Stimulated activated CD8-positive, alpha-beta memory T cell treated with anti-CD3 and anti-CD28 coated beads, Interleukin-7, amount 100 ng/mL, for 24 hours (primary cell): ENCODE results near the gene BOLA3.
"Not testable (repeated sequence)": the region's sequence is repeated elsewhere in the genome, so short reads cannot be mapped to it uniquely, and the experiment has no call there.

Experiments used
- DNase-seq: peaks from one replicate; pipeline ENCODE4 v3.0.0-alpha.2; 2020; ENCODE audit warnings: low read depth

The BOLA3 gene

DNA sequence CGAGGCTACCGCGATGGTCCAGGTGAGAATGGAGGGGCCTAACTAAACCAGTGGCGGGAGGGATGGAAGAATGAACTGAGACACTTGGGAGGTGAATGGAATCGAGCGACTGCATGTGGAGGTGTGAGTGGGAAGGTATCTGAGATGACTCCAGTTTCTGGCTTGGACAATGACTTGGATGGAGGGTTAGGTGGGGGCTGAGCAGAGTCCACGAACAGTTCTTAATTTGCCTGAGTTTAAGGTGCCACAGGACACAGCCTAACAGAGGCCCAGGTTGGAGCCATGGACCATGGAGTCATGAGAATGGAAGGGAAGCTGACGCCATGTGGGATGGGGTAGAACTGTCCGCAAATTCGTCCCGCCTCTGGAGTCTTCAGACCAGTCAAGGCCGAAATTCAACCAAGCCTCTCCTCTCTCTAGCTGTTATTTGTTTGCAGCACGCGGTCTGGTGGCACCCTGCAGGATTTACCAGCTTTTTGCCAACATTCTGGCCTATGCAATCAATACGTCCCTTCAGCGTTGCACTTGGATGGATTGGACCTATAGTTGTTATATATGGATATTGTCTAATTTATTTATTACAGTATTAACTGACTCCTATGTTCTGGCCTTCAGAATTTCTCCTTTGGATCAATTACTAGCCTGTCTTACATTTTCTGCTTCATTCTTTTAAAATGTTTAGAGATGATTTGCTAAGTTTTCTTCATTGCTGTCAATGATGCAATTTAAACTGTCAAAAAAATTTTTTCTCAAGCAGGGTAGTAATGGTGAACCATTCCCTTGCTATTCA, 940 bp upstream of the BOLA3 start:
- no peak for DNase-seq

DNA sequence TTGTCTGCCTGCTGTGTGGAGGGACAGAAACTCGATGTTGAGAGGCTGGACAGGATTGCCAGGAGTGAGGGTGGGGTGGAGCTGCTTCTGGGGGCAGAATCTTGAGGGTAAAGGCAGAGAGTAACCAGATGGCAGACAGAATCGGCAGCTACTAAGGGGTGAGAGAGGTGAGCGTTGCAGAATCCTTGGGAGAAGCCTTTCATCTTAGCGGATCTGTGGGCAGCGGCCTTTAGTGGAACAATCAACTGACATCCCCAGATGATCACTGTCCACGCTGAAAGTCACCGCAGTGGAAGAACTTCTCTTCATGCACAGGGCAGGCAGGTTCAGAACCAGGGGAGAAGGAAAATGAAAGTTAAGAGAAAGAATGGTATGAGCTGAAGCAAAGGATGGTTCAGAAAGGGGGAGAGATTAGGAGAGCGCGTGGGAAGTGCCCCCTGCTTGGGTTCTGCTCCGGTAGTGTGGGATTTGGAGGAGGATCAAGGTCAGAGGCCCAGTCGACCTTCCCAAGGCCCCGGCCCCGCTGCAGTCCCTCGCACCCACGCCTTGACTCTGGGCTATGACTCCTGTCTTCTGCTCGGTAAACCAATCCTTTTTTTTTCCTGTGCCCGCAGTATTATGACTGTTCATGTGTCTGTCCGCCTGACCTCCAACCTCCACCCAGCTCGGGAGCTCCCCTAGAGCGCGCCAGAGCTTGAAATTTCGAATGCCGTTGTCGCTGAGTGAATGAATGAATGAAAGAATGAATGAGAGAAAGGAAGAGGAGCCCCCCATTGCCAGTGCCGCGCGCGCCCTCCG, 584 bp downstream of the BOLA3 start:
- no peak for DNase-seq

DNA sequence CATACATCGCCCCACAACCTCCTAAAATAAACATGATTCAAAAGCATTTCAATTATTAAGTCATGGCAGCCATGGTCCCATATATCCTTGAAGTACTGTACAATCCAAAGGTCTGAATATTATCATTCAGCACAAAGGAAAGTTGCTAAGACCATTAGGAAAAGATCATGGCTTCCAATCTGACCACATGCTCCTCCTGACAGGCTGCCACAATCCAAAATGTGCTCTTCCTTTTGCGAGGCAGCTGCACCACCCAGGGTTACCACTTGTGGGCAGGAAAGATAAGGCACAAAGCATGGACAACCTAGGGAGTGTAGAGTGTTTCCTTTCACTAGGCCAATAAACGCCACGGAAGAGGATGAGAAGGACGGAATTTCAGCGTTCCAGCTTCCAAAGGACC, 5.4 kb downstream of the BOLA3 start:
- no peak for DNase-seq

DNA sequence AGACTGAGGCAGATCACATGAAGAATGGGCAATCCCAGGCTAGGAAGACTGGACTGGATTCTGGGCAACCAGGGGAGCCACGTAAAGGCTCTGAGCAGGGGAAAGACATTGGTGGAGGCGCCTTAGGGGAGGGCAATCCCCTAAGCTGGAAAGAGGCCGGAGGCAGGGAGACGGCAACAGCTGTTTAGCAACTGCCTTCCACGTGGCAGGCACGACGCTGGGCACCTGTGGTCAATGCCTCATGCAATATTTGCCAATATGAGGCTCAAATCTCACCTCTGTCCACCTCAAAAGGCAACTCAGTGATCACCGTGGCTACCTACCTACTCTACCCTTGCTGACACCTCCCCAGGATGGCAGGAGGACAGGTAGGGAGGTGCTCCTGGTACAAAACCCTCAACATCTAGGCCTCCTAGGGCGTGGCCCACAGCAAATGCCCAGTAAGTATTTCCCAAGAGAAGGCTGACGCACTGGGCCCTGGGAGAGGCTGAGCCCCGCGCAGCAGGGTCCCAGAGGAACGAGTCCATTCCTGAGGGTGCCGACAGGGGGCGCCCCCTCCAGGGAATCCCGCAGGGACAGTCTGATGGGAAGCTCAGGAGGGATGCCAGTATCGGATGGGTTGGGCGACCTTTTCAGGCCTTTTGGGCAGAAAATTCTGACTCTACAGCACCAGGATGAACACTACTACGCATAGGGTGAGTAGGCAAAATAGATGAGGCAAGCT, 8.9 kb downstream of the BOLA3 start:
- DNase-seq: no peak

DNA sequence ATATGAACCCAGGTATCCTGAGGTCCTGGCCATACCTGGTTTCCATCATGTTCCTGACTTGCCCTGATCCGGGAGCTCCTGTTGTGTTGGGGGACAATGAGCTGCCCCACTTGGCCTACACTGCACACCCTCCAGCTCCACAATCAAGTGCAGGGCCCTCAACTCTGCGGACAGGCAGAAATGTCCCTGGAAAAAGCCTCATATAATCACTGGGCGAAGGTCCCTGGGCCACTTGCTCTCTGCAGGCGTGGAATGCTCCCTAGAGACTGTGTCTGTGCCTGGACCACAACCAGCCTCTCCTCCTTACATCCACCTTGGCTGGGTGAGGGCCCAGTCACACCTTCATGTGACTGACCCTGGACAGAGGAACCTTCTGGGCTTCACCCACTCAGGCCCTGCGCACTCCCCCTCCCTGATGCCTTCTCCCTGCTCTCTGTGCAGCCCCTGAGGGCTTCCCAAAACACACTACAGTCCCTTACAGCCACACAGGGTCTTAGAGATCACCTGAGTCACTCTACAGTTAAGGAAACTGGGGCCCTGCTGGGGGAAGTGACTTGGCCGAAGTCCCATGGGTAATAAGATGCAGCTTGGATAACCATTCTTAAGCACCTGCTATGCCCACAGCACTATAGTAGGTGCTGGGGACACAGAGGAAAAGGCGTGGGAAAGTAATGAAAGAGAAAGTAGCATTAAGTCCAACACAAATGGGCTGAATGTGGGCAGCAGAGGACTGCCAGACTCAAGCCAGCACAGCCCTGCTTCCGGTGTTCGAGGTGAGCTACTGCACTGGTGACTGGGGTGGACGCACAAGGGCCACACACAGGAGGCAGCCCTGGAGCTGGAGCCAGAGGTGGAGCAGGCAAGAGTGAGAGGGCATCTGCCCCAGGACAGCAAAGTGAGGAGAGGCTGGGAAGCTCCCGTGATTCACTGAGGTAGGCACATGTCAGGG, 9.8 kb downstream of the BOLA3 start:
- DNase-seq: no peak

DNA sequence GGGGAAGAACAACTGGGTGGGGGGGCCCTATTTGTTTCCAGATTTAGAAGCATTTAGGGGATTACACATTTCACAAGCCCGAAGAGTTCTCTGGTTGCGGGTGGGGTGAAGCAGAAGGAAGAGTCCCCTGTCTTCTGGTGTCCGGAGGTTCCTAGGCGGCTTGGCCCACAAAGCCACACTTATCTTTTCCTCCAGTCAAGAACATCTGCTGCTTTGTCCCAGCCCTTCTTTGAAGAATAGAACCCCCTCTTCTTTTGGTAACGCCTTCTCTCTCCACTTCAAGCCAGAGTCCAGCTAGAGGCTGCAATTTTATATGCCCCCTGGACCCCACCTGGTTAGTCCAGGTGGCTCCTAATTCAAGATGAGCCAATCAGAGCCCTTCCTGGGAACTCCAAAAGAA, 15.8 kb downstream of the BOLA3 start:
- DNase-seq: no peak

DNA sequence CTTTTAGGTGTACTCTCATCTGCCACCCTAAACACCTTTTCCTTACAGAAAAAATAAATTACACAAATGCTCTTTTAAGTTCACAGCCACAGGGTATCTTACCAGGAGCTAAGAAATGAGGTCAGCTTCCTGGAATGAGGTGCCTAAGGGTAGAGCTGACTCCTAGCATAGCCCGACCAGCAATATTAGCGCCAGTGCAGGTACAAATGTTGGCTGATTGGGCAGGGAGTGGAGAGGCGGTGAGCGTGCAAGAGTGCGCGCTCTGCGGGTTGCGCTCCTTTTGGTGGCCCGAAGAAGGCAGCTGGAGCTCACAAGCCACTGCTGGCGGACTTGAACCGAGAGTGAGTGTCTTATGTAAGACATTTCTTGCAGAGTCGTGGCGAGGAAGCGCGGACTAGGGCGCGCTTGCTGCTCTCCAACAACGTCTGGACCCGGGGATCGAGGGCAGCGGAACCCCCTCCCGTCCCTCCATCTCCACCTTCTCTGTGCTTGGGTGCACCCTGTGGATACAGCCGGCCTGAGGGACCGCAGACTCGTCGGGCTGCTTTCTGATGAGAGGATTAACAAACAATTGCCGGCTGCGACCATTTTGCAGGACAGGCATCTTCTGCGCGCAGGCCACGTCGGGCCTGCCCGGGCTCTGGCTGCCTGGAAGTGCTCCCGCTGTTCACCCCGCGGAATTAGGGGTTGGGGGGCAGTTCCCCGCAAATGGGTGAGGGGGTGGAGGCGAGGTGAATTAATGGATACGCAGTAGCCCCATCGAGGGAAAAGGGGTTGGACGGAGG, 17.3 kb downstream of the BOLA3 start:
- no peak for DNase-seq

DNA sequence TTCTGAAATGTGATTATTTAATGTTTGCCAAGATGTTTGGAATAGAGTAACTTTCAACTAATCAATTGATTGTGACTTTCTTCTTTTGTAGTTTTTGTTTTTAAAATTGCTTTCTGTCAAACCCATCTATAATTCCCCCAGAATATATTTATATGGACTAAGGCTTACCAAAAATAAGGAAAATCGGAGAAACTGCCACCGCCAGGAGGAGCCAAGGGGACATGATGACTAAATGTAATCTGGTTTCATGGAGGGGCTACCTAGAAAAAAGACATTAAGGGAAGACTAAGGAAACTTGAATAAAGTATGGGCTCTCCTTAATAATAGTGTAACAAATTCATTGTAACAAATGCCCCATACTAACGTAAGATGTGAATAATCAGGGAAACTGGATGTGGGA, 19.5 kb downstream of the BOLA3 start:
- DNase-seq: no peak

DNA sequence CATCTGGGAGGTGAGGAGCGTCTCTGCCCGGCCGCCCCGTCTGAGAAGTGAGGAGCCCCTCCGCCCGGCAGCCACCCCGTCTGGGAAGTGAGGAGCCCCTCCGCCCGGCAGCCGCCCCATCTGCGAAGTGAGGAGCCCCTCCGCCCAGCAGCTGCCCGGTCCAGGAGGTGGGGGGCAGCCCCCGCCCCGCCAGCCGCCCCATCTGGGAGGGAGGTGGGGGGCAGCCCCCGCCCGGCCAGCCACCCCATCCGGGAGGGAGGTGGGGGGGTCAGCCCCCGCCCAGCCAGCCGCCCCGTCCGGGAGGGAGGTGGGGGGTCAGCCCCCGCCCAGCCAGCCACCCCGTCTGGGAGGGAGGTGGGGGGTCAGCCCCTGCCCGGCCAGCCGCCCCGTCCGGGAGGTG, 23.8 kb downstream of the BOLA3 start:
- DNase-seq: not testable (repeated sequence)

DNA sequence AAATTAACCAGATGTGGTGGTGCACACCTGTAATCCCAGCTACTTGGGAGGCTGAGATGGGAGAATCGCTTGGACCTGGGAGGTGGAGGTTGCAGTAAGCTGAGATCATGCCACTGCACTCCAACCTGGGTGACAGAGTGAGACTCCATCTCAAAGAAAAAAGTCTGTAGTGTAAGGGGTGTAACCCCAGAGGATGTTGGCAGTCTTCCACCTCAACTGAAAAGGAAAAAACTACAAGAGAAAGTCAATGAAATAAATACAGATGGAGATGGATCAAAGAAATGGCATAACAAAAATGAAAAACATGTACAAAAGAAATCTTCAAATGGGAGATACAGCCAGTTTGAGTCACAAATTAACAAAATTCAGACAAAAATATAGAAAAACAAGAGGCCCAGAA, 25.9 kb downstream of the BOLA3 start:
- DNase-seq: not testable (repeated sequence)

DNA sequence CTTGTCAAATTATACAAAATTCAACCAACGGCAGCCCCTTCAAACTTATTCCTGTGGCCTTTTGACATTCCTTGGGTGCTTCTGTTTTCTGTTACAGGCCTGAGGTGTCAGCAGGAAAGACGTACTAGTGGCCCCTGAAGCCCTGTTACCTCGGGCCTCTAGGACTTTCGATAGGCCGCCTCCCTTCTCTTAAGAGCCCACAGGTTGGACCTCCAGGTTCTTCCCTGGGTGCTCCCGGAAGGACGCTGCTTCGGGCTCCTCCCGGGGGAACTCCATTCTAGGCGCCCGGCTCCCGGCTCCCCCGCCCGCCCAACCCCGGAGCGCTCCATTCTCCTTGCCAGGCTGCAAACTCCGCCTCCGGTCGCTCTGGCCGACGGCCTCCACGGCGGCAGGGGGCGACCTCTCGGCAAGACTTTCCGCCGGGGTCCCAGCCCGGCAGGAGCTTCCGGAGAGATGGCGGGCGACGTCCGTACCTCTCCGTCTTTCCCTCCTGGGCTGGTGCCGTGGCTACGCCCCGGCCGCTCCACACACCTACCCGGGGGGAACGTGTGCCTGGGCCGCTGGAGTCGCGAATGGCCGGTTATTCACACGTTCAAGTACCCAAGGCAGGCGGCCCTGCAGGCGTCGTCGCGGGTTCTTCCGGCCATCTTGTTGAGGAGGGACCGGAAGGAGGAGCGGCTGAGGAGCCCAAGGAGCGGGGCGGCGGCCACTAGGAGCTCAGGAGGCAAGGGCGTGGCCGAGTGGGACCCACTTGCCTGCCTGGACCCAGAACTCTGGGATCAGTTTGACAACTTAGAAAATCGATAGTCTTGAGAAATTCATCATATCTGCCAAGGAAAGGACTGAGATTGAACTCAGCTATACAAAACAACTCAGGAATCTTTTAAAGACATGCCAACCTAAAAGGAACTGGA, 27.5 kb downstream of the BOLA3 start:
- peak; percentile 64 for DNase-seq

DNA sequence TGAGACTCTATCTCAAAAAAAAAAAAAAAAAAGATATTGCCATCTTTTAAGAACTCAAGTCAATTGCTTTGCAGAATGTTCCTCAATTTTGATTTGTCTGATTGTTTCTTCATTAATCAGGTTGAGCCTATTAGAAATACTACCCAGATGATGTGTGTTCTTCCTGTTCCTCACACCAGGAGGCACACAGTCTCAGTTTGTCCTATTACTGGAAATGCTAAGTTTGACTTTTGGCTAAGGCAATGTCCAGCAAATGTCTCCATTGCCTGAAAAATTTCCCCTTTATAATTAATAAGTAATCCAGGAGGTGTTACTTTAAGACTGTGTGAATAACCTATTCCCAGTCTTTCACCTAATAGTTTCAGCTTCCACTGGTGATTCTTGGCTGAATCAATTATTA, 28.4 kb downstream of the BOLA3 start:
- no peak for DNase-seq

DNA sequence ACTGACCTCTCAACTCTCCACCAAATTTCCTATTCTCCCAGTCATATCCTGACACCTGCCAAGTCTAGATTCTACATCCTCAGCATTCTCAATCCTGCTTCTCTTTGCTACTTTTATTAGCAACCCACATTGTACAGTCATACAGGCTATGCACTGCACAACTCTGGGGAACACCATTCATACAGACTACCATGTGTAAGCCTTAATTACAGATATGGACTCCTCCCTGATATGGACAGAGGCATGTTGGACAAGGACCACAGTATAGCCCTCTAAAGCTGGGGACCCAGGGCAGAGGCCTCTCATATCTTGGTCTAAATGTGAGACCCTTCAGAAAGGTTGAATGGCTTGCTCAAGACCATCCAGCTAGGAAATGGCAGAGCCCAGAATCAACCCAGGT, 36.3 kb downstream of the BOLA3 start:
- no peak for DNase-seq

DNA sequence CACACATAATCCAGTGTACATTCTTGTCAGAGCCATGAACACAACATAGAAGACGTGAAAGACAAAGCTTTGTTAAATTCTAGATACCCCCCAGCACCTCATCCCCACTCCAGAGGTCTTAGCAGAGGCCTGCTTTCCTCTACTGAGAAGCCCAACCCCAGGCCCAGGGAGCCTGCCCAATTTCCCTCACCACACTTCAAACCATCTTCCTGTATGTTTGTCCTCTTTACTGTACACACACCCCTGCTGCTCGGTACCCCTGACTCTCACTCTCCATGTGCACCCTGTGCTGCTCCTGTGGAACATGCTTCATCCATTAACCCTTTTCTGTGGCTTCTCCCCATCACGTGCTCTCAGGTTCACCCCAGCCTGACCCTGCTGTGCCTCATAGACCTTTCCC, 37.2 kb downstream of the BOLA3 start:
- no peak for DNase-seq

DNA sequence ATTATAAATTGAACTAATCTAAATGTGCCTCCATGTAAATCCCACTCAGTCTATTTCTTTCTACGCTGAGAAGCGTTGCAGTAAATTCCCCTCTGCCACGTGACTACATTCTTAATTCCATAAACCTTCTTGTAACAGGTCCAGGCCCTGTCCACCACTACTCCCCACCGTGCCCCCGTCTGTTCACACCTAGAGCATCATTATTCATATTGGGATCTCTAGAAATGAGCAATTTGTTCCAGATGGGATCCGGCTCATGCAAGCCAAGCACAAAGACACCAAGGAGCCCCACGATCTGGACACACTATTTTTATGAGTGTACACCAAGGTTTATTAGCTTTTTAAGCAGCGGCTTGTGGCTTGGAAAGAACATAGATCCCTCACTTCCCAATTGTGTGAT, 38.2 kb downstream of the BOLA3 start:
- DNase-seq: no peak

DNA sequence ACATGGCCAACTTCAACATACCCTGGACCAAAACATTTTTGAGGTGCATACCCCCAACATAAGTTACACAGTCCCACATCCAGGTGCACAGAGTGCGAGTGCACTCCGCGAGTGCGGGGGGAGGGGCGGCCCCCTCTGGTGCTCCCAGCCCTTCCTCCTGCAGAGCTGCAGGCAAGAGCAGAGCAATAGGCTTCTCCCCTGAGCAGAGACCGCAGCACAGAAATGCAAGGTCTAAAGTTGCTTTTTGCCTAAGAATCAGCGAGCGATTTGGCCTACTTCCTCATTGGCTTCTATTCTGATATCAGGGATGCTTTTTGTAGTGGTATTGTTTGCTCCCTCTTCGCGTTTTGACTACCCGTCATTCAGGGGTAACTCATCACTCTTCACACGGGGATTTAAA, 40.6 kb downstream of the BOLA3 start:
- DNase-seq: no peak

DNA sequence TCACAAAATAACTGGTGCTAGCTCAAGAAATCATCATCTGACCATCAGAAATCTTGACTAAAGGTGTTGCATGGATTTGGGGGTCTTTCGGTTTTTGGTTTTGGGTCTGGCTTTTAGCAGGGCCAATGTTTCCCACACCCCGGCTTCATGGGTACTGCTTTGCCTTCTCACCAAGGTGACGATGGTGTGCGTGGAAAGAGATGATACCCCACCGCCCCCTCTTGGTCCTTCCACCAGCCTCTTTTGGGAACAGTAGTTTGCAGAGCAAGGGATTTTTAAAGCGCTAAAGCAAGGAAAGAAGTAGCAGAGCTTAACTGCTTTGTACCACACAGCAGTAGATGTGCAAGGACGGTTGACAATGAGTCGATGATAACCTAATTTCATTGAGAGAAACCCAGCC, 42.3 kb downstream of the BOLA3 start:
- DNase-seq: no peak

DNA sequence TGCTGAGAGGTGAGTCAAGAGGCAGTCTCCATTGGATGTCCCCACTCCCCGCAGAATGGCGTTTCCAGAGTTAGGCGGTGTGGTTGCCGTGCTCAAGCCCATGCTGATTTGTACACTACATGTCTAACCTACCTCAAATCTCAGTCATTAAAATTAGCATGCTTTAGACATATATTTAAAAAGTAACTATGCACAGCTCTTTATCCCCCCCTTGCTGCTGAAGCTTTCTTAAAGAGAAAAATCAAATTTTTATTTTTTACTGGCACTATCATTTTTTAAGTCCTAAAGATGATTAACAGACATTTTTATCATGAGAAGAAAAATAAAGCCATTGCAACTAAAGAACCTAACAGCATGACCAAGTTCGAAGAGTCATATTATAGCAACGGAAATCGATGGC, 42.9 kb downstream of the BOLA3 start:
- DNase-seq: no peak

DNA sequence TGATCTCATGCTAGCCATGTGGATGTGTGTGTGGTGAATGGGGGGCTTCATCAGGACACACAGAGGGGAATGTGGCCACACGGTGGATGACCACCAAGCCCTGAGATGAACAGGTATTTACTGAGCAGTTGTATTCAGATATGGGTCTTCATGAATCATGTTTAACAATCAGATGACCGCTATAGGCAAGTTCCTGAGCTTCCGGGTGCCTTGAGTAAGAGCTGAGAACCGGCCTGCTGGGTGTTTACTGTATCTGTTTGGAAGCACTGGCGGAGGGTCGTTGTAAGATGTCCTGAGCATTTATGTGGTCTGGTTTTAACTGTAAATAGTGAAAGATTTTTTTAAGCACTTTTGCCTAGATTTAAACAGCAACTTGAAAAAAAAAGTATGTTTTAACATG, 43.9 kb downstream of the BOLA3 start:
- DNase-seq: no peak

DNA sequence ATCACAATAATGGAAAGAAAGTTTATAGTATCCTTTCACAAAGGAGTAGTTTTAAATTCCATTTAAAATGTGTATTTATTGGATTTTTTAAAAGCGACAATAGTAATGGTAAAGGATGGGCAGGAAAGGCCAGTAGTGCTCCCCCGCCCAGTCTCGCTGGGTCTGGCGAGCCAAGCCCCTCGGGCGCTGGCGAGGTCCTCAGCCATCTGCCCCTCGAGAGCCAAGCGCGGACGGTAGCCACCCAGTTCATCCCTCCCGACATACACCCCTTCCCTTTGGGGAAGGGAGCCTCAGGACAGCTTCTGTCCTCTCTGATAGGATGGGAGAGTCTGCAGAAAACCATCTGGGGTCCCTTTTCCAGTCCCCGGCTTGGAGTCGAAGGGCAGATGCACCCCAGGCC, 45.2 kb downstream of the BOLA3 start:
- DNase-seq: no peak
